Prostate gland (tissue), 2 donors: ENCODE measurements around the gene COLGALT1. TPM values are rescaled to one million over a fixed set of nuclear protein-coding genes. Genes with fewer than 3 reads are reported as not detected.

Experiments used
- DNase-seq: peaks from one replicate; pipeline ENCODE4 v3.0.0-alpha.2; 2019; ENCODE audit warnings: low spot score
- H3K27ac ChIP-seq, 2 donors: fragments of 200-600 bp; sonication (generic); 2 replicates each; pipeline ENCODE4 v1.5.1; 2017 to 2019
- H3K27me3 ChIP-seq: fragments of 200-600 bp; sonication (generic); replicated peaks from 2 replicates; pipeline ENCODE4 v1.5.1; 2019; ENCODE audit not compliant: insufficient read depth
- H3K36me3 ChIP-seq, 2 donors: fragments of 200-600 bp; sonication (generic); 1 replicate in 1 of 2; 2 replicates in 1 of 2; pipeline versions ENCODE4 v1.5.1 to v1.8.1; 2017 to 2019
- H3K4me1 ChIP-seq: fragments of 200-600 bp; sonication (generic); replicated peaks from 2 replicates; pipeline ENCODE4 v1.5.1; 2019
- H3K4me3 ChIP-seq, 2 donors: fragments of 200-600 bp; sonication (generic); 2 replicates each; pipeline ENCODE4 v1.5.1; 2017 to 2019
- H3K9me3 ChIP-seq: fragments of 200-600 bp; sonication (generic); 2 replicates; pipeline ENCODE4 v1.5.1; 2017
- POLR2A ChIP-seq: fragments of 450-650 bp; IDR thresholded peaks from one replicate; pipeline ENCODE4 v1.6.1; 2016; ENCODE audit warnings: antibody characterized with exemption, mild to moderate bottlenecking
- POLR2AphosphoS5 ChIP-seq: sonication (generic); formaldehyde crosslinking; IDR thresholded peaks from one replicate; pipeline ENCODE4 v1.6.1; 2017; ENCODE audit warnings: antibody characterized with exemption
- WGBS: methylation state at CpG from one replicate; pipeline ENCODE4 v1.1.5; 2018; 5-methylcytosine and 5-hydroxymethylcytosine counted together
- intact Hi-C: fragments of 100-400 bp; cut with DNase I; formaldehyde crosslinking; loops from one replicate; pipeline ENCODE4 v1.14.2; 2022
- total RNA-seq, 2 donors: library from RNA; depleted of rRNA; stranded (reverse); fragments of >200 nt; gene quantifications; one replicate each; pipeline ENCODE4 v1.1.0, GENCODE V29; 2016
- TF ChIP-seq, protein P1 (sequence below), 4 experiments: fragments of 200-600 bp in 2 of 4; fragments of 450-650 bp in 2 of 4; sonication (generic) in 2 of 4; IDR thresholded peaks; 1 replicate in 3 of 4; 2 replicates in 1 of 4; pipeline ENCODE4 v1.5.1; 2016 to 2019; ENCODE audit warnings: antibody characterized with exemption in 4 of 4, mild to moderate bottlenecking in 2 of 4, moderate library complexity in 2 of 4

Gene COLGALT1
- total RNA-seq, 2 donors from 2014 or later = 29.3 to 85.1 TPM

DNA sequence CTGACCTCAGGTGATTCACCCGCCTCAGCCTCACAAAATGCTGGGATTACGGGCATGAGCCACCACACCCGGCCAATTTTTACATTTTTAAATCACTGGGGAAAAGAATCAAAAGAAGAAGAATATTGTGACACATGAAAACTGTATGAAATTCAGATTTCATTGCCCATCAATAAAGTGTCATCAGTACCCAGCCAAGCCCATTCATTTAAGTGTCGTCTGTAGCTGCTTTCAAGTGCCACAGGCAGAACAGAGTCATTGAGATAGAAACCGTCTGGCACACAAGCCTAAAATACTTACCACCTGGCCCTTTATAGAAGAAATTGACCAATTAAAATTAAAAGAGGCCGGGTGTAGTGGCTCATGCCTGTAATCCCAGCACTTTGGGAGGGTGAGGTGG is 15.3 kb downstream of the COLGALT1 start:
- intact Hi-C loops = no loop called here
- no peaks in the 10 kb centered on the region for H3K4me1 ChIP-seq
- 89% methylated on average over 6 of the region's 6 CpGs for WGBS
- no peak overlapping the region for H3K27ac ChIP-seq
- TF ChIP-seq POLR2A (no peak), POLR2AphosphoS5 (no peak)
- TF ChIP-seq, protein P1, sequence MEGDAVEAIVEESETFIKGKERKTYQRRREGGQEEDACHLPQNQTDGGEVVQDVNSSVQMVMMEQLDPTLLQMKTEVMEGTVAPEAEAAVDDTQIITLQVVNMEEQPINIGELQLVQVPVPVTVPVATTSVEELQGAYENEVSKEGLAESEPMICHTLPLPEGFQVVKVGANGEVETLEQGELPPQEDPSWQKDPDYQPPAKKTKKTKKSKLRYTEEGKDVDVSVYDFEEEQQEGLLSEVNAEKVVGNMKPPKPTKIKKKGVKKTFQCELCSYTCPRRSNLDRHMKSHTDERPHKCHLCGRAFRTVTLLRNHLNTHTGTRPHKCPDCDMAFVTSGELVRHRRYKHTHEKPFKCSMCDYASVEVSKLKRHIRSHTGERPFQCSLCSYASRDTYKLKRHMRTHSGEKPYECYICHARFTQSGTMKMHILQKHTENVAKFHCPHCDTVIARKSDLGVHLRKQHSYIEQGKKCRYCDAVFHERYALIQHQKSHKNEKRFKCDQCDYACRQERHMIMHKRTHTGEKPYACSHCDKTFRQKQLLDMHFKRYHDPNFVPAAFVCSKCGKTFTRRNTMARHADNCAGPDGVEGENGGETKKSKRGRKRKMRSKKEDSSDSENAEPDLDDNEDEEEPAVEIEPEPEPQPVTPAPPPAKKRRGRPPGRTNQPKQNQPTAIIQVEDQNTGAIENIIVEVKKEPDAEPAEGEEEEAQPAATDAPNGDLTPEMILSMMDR (IDR thresholded peaks at IDR 0.05) = no peak
- DNase-seq = no peak
- H3K4me3 ChIP-seq = no peak overlapping the region
- no peaks in the 10 kb centered on the region for H3K27me3 ChIP-seq
- H3K36me3 ChIP-seq = peaks cover 4 to 5% of the 10 kb centered on the region in 2 donors
- H3K9me3 ChIP-seq = no peaks in the 10 kb centered on the region

- H3K9me3 ChIP-seq = no peaks in the 10 kb centered on the region
- no peak for DNase-seq
- TF ChIP-seq, protein P1 (IDR thresholded peaks at IDR 0.05) = no peak
- TF ChIP-seq POLR2AphosphoS5 = no peak
- no peak for TF ChIP-seq POLR2A
- intact Hi-C loops = no loop called here
- no peak overlapping the region for H3K4me3 ChIP-seq
- no peak overlapping the region for H3K27ac ChIP-seq
- H3K4me1 ChIP-seq = no peaks in the 10 kb centered on the region
- H3K36me3 ChIP-seq = peaks cover 4 to 5% of the 10 kb centered on the region in 2 donors
- 92% methylated on average over 7 of the region's 7 CpGs for WGBS
- no peaks in the 10 kb centered on the region for H3K27me3 ChIP-seq
These were observed 17.2 kb downstream of the COLGALT1 start for GRCh38 chr19:17572638-17573037.

GRCh38 chr19:17575871-17576757 is 20.7 kb downstream of the COLGALT1 start:
- intact Hi-C loops = no loop called here
- Histone ChIP-seq H3K27ac (no peak overlapping the region), H3K4me3 (no peak overlapping the region), H3K4me1 (no peaks in the 10 kb centered on the region), H3K27me3 (no peaks in the 10 kb centered on the region), H3K9me3 (no peaks in the 10 kb centered on the region), H3K36me3 (peaks cover 6 to 8% of the 10 kb centered on the region in 2 donors)
- TF ChIP-seq, protein P1 (IDR thresholded peaks at IDR 0.05) = no peak
- no peak for TF ChIP-seq POLR2AphosphoS5
- no peak for TF ChIP-seq POLR2A
- DNase-seq = no peak
- 90% methylated on average over 11 of the region's 11 CpGs for WGBS

DNA sequence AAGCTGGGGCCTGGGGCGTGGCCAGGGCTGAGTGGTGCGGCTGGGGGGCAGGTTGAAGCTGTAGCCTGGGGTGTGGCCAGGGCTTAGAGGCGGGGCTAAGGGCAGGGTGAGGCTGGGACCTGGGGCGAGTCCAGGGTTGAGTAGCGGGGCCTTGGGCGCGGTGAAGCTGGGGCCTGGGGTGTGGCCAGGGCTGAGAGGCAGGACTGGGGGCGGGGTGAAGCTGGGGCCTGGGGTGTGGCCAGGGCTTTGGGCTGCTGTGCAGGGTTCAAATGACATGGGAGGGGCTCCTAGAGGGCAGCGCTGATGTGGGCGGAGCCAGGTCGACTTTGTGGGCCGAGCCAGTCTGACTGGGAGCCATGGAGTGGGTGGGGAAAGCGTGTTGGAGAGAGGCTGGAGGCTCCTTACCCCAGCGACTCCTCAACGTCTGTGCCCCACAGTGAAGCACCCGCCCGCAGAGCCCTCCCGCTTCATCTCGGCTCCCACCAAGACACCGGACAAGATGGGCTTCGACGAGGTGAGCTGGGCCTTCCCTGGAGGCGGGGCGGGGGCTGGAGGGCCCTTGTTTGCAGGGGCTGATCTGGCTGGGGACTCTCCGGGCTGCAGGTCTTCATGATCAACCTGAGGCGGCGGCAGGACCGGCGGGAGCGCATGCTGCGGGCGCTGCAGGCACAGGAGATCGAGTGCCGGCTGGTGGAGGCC is 21.5 kb downstream of the COLGALT1 start:
- 76% methylated on average over 34 of the region's 34 CpGs for WGBS
- intact Hi-C loops = no loop called here
- TF ChIP-seq, protein P1 (IDR thresholded peaks at IDR 0.05) = no peak
- no peak for TF ChIP-seq POLR2AphosphoS5
- no peak for TF ChIP-seq POLR2A
- Histone ChIP-seq H3K27me3 (no peaks in the 10 kb centered on the region), H3K4me3 (no peak overlapping the region), H3K9me3 (no peaks in the 10 kb centered on the region), H3K27ac (no peak overlapping the region), H3K4me1 (no peaks in the 10 kb centered on the region), H3K36me3 (peaks cover 6 to 8% of the 10 kb centered on the region in 2 donors)
- DNase-seq = no peak
